ENCODE measurements around the gene STAC2.

The STAC2 gene

DNA sequence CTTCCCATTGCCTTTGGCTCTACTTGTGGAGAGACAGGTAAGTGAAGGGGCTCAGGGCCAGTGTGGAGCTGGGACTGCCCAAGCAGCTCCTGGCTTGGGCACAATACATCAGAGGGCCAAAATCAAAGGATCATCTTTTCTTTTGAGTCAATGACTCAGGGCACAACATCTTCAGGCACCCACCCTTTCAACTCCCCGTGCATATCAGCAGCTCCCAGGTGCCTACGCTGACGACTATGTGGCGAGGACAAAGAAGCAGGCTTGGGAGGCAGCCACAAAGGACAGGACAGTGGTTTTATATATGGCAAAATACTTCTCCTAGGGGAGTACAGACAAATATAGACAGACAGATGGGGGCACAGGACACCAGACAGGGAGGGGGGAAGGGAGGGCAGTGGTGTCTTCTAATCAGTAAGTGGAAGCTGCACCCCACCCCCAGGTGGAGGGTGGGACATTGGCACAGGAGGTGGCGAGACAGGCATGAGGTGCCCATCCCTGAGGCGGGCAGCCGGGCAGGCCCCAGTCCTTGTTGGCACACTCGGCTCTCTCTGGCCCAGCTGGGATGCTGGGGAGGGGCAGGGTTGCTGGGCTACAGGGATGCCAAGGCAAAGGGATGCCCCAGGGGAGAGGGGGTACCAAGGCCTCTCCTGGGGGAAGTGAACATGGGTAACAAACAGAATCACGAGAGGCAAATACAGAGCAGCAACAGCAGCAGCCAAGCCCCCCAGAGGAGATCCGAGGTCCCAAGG is 52.0 kb downstream of the STAC2 start:
- H3K36me3 ChIP-seq (ENCODE audit: low read length), result no peaks in the 10 kb centered on the region
- no peaks in the 10 kb centered on the region for H3K79me2 ChIP-seq (ENCODE audit: insufficient read depth, low read length)
- H2AFZ ChIP-seq (ENCODE audit: low read depth, low read length, severe bottlenecking), result no peak overlapping the region
- no peaks in the 10 kb centered on the region for H4K20me1 ChIP-seq (ENCODE audit: low read depth, low read length)
- no peak overlapping the region for H3K27ac ChIP-seq (ENCODE audit: low read depth, low read length)
- H3K27me3 ChIP-seq (ENCODE audit: low read length), result no peaks in the 10 kb centered on the region
- no peak overlapping the region for H3K4me2 ChIP-seq (ENCODE audit: low read depth, low read length, poor library complexity, severe bottlenecking)
- H3K9me3 ChIP-seq (ENCODE audit: insufficient read depth, low read length), result no peaks in the 10 kb centered on the region
- no peak overlapping the region for H3K9ac ChIP-seq (ENCODE audit: low read length)
- H3K9me2 ChIP-seq (replicated peaks; ENCODE audit: insufficient read depth, low read length), result no peaks in the 10 kb centered on the region
- no peaks in the 10 kb centered on the region for H3F3A ChIP-seq (ENCODE audit: insufficient read depth)
- no peak overlapping the region for H3K4me3 ChIP-seq (ENCODE audit: insufficient read depth, low read length, poor library complexity, severe bottlenecking)
- no peak for TF ChIP-seq CTCF (IDR thresholded peaks at IDR 0.05; ENCODE audit: insufficient read depth, low read length, poor library complexity, severe bottlenecking)
- no peak for TF ChIP-seq EZH2phosphoT487 (conservative IDR thresholded peaks at IDR 0.05; ENCODE audit: low read length)

- Histone ChIP-seq H3K9me3 (ENCODE audit: insufficient read depth, low read length) (no peaks in the 10 kb centered on the region), H3K9ac (ENCODE audit: low read length) (no peak overlapping the region), H3K36me3 (ENCODE audit: low read length) (no peaks in the 10 kb centered on the region), H2AFZ (ENCODE audit: low read depth, low read length, severe bottlenecking) (no peak overlapping the region), H3K27me3 (ENCODE audit: low read length) (no peaks in the 10 kb centered on the region), H3K27ac (ENCODE audit: low read depth, low read length) (no peak overlapping the region), H3K79me2 (ENCODE audit: insufficient read depth, low read length) (no peaks in the 10 kb centered on the region), H3K9me2 (replicated peaks; ENCODE audit: insufficient read depth, low read length) (no peaks in the 10 kb centered on the region), H3F3A (ENCODE audit: insufficient read depth) (no peaks in the 10 kb centered on the region), H4K20me1 (ENCODE audit: low read depth, low read length) (no peaks in the 10 kb centered on the region), H3K4me2 (ENCODE audit: low read depth, low read length, poor library complexity, severe bottlenecking) (no peak overlapping the region), H3K4me3 (ENCODE audit: insufficient read depth, low read length, poor library complexity, severe bottlenecking) (no peak overlapping the region)
- TF ChIP-seq CTCF (IDR thresholded peaks at IDR 0.05; ENCODE audit: insufficient read depth, low read length, poor library complexity, severe bottlenecking) (no peak), EZH2phosphoT487 (conservative IDR thresholded peaks at IDR 0.05; ENCODE audit: low read length) (no peak)
Measured at GRCh38 chr17:39173080-39173479, 52.7 kb downstream of the STAC2 start.

- no peaks in the 10 kb centered on the region for H3K9me3 ChIP-seq (ENCODE audit: insufficient read depth, low read length)
- no peak overlapping the region for H3K27ac ChIP-seq (ENCODE audit: low read depth, low read length)
- H3K36me3 ChIP-seq (ENCODE audit: low read length), result no peaks in the 10 kb centered on the region
- no peaks in the 10 kb centered on the region for H3K79me2 ChIP-seq (ENCODE audit: insufficient read depth, low read length)
- H3F3A ChIP-seq (ENCODE audit: insufficient read depth), result no peaks in the 10 kb centered on the region
- no peaks in the 10 kb centered on the region for H4K20me1 ChIP-seq (ENCODE audit: low read depth, low read length)
- no peak overlapping the region for H3K4me3 ChIP-seq (ENCODE audit: insufficient read depth, low read length, poor library complexity, severe bottlenecking)
- H3K9ac ChIP-seq (ENCODE audit: low read length), result no peak overlapping the region
- no peak overlapping the region for H3K4me2 ChIP-seq (ENCODE audit: low read depth, low read length, poor library complexity, severe bottlenecking)
- no peak for TF ChIP-seq CTCF (IDR thresholded peaks at IDR 0.05; ENCODE audit: insufficient read depth, low read length, poor library complexity, severe bottlenecking)
- TF ChIP-seq EZH2phosphoT487 (conservative IDR thresholded peaks at IDR 0.05; ENCODE audit: low read length), result no peak
- no peaks in the 10 kb centered on the region for H3K27me3 ChIP-seq (ENCODE audit: low read length)
- H2AFZ ChIP-seq (ENCODE audit: low read depth, low read length, severe bottlenecking), result no peak overlapping the region
- H3K9me2 ChIP-seq (replicated peaks; ENCODE audit: insufficient read depth, low read length), result no peaks in the 10 kb centered on the region
Measured at GRCh38 chr17:39171933-39172332, 53.8 kb downstream of the STAC2 start.
